ENCODE measurements around the gene NCBP3.
"Not testable (repeated sequence)": the region's sequence is repeated elsewhere in the genome, so short reads cannot be mapped to it uniquely, and the experiment has no call there.

The NCBP3 gene

DNA sequence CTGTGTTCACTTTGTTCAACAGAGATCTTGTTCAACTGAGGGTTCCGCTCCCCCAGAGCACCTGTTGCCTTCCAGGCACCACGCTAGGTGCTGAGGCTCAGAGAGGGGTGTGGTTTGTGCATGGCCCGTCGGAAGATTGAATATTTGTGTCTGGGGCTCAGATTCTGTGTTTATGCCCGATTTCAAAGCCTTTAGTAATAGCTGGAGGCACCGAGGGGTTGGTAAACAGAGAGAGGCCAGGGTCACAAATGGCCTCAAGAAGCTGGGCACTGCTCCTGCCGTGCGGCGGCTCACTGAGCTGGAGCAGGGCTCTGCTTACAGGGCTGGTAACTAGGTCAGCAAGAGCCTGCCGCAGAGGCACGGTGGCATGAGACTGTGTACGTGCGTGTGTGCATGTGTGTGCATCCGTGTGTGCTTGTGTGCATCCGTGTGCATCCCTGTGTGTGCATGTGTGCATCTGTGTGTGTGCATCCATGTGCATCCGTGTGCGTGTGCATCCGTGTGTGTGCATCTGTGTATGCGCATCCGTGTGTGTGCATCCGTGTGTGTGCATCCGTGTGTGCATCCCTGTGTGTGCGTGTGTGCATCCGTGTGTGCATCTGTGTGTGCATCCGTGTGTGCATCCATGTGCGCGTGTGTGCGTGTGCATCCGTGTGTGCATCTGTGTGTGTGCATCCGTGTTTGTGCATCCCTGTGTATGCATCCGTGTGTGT is 50.5 kb downstream of the NCBP3 start:
- no peak overlapping the region for H3K27ac ChIP-seq
- DNase-seq (ENCODE audit: low read depth, low spot score): no peak

DNA sequence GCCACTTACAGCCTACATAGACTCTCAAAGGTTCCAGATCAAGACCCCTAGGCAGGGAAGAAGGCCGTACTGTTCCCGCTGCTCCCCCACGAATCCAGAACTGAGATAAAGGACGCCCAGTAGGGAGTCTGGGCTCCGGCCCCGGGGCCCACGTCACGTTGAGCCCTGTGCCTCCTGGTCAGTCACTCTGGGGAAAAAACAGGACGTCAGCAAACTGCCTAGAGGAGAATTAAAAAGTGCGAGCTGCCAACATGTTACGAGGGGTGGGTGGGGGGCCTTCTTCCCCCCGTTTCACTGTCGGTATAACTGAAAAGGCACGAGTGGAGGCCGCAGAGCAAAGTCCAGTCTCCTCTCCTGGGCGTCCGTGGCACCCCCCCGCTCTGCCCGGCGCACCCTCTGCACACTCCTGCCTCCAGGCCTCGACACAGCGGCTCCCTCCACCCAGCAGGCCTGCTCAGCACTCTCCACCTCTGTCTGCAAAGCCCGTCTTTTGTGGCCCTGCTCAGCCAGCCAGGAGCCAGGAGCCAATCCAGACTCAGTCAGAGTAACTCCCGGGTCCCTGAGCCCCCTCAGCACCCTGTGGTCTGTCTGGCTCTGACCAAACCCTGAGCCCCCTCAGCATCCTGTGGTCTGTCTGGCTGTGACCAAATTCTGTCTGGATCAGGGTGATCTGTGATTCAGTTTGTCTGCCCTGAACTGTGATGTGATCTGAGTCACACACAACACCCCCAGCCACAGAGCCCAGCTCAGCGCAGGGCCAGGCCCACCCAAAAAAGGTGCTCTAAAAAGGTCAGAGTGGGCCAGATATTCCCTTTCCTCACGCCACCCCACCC is 51.3 kb downstream of the NCBP3 start:
- no peak overlapping the region for H3K27ac ChIP-seq
- DNase-seq (ENCODE audit: low read depth, low spot score): no peak

GRCh38 chr17:3794152-3794551 is 51.9 kb downstream of the NCBP3 start:
- not testable (repeated sequence) for DNase-seq (ENCODE audit: low read depth, low spot score); H3K27ac ChIP-seq

DNA sequence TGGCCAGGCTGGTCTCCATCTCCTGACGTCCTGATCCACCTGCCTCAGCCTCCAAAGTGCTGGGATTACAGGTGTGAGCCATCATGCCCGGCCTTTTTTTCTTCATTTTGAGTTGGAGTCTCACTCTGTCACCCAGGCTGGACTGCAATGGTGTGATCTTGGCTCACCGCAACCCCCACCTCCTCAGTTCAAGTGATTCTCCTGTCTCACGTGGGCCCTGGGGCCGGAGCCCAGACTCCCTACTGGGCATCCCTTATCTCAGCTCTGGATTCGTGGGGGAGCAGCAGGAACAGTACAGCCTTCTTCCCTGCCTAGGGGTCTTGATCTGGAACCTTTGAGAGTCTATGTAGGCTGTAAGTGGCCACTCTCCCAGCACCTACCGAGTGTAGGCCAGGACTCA is 52.8 kb downstream of the NCBP3 start:
- not testable (repeated sequence) for DNase-seq (ENCODE audit: low read depth, low spot score); H3K27ac ChIP-seq

GRCh38 chr17:3792481-3792880 is 53.6 kb downstream of the NCBP3 start:
- DNase-seq (ENCODE audit: low read depth, low spot score): no peak
- H3K27ac ChIP-seq: no peak overlapping the region

DNA sequence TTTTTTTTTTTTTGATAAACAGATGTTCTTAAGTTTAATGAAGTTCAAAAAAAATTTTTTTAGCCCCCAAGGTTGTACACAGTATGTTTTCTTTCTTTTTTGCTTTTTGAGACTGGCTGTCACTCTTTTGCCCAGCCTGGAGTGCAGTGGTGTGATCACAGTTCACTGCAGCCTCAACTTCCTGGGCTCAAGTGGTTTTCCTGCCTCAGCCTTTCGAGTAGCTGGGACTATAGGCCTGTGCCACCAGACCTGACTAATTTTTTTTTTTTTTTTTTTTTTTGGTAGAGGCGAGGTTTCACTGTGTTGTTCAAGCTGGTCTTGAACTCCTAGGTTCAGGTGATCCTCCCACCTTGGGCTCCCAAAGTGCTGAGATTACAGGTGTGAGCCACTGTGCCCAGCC is 57.8 kb downstream of the NCBP3 start:
- no peak overlapping the region for H3K27ac ChIP-seq
- DNase-seq (ENCODE audit: low read depth, low spot score): no peak

- not testable (repeated sequence) for H3K27ac ChIP-seq
Observed at GRCh38 chr17:3785323-3785722, 60.7 kb downstream of the NCBP3 start.

GRCh38 chr17:3782751-3783150 is 63.3 kb downstream of the NCBP3 start:
- H3K27ac ChIP-seq: no peak overlapping the region
- DNase-seq (ENCODE audit: low read depth, low spot score): no peak

More at GRCh38 chr17:3785323-3785722, 60.7 kb downstream of the NCBP3 start:
- DNase-seq (ENCODE audit: low read depth, low spot score): not testable (repeated sequence)

DNA sequence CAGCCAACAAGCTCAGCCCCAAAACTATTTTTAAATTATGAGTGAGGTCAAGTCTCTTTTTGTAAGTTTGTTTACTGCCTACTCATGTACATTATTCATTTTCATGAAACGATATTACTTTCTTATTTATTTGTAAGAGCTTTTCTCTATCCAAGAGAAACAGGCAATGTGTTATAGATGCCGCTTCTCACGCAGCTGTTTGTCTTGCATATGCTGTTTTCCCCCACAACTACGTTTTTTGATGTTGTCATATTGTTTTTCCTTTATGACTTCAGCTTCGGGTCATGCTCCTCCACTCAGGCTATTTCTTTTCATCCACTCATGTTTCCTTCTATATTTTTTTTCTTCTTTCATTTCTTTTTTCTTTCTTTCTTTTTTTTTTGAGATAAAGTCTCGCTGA is 65.1 kb downstream of the NCBP3 start:
- no peak for DNase-seq (ENCODE audit: low read depth, low spot score)
- no peak overlapping the region for H3K27ac ChIP-seq

GRCh38 chr17:3777366-3778120 is 68.5 kb downstream of the NCBP3 start:
- H3K27ac ChIP-seq: no peak overlapping the region
- DNase-seq (ENCODE audit: low read depth, low spot score): no peak

- no peak for DNase-seq (ENCODE audit: low read depth, low spot score)
- H3K27ac ChIP-seq: no peak overlapping the region
Observed at GRCh38 chr17:3773966-3774365, 72.1 kb downstream of the NCBP3 start.

GRCh38 chr17:3773511-3773910 is 72.5 kb downstream of the NCBP3 start:
- DNase-seq (ENCODE audit: low read depth, low spot score): no peak
- no peak overlapping the region for H3K27ac ChIP-seq

- no peak for DNase-seq (ENCODE audit: low read depth, low spot score)
- no peak overlapping the region for H3K27ac ChIP-seq
Observed at GRCh38 chr17:3772764-3773163, 73.3 kb downstream of the NCBP3 start.

GRCh38 chr17:3771140-3771539 is 74.9 kb downstream of the NCBP3 start:
- no peak for DNase-seq (ENCODE audit: low read depth, low spot score)
- no peak overlapping the region for H3K27ac ChIP-seq

DNA sequence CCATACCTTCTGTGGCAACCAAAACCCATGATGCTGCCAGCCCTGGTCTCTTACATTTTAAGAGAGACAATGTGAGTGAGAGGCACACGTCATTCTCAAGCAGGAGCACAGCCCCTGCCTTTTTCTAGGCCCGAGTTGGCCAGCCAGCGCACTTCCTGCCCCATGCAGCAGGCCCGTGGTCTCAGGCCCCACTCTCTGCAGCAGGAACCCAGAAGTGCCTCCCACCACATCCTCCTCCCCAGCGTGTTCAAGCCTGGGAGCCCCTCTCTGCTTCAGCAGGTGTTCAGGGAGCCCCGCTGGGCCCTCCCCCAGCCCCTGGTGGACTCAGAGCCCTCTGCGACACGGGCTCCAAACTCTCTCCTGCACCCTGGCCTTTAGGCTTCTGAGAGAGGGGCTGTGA is 75.6 kb downstream of the NCBP3 start:
- no peak for DNase-seq (ENCODE audit: low read depth, low spot score)
- H3K27ac ChIP-seq: no peak overlapping the region

GRCh38 chr17:3768769-3769168 is 77.3 kb downstream of the NCBP3 start:
- DNase-seq (ENCODE audit: low read depth, low spot score): no peak
- H3K27ac ChIP-seq: no peak overlapping the region

DNA sequence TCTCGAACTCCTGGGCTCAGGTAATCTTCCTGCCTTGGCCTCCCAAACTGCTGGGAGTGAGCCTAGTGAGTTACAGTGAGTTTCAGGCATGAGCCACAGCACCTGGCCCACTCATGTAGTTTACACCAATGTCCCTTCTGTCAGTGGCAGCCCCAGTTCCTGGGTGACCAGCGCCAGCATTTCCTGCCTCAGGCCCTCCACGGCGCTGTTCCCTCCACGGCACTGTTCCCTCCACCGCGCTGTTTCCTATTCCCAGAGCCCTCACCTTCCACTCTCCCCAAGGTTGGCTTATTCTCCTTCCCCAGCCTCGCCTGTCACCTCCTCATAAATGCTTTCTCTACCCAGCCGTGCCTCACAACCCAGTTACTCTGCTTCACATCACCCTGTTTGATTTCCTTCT is 77.7 kb downstream of the NCBP3 start:
- H3K27ac ChIP-seq: no peak overlapping the region
- no peak for DNase-seq (ENCODE audit: low read depth, low spot score)

DNA sequence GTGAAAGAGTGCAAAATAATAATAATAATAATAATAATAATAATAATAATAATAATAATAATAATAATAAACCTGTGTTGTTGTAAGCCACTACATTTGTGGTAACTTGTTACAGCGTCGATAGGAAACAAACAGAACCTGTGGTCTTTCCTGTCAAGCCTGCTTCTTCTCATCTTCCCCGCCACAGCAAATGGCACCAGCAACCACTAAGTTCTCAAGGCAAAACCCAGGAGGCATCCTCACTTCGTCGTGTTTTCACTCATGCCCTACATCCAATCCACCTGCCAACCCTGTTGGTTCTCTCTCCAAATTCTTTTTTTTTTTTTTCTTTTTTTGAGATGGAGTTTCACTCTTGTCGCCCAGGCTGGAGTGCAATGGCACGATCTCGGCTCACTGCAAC is 79.3 kb downstream of the NCBP3 start:
- H3K27ac ChIP-seq: no peak overlapping the region
- no peak for DNase-seq (ENCODE audit: low read depth, low spot score)

DNA sequence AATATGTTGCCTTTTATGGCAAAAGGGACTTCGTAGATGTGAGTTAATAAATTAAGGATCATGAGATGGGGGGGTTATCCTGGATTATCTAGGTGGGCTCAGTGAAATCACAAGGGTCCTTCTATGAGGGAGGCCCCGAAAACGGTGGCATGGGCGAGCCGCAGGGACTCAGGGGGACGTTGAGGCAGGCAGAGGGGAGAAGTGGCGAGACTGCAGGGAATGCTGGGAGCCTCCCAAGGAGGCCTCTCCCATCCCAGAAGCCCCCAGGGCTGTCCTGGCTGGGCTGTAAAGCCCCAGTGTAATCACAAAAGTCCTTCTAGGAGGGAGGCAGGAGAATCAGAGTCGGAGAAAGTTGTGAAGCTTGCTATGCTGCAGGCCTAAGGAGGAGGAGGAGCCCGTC is 80.1 kb downstream of the NCBP3 start:
- no peak overlapping the region for H3K27ac ChIP-seq
- DNase-seq (ENCODE audit: low read depth, low spot score): no peak

DNA sequence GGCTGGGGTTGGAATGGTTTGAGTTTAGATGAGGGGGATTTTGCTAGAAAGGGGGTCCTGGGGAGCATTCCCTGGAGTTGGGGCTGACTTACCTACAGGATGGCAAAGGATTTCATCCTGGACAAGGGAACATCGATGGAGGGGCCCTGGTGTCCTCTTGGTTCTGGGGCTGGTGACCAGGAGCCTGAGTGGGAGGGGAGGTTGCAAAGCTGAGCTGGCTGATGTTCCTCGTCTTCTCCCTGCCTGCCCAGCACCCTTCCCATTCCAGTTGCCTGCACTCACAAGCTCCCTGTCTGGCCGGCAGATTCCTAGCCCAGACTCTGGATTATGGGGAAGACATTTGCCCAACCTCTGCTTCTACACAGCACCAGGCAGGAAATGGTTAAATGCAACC is 82.3 kb downstream of the NCBP3 start:
- DNase-seq (ENCODE audit: low read depth, low spot score): no peak
- no peak overlapping the region for H3K27ac ChIP-seq

All from epithelial cell of prostate (primary cell).